Forelimb muscle (tissue), 1 donor: ENCODE data around the gene TYK2. TPM values are rescaled to one million over a fixed set of nuclear protein-coding genes. Genes with fewer than 3 reads are reported as not detected.
A peak's percentile ranks its signal among the peaks of the same experiment; 100 is the strongest.

Source experiments
- DNase-seq: peaks from one replicate; pipeline ENCODE4 v3.0.0-alpha.2; 2013; ENCODE audit warnings: low read depth
- polyA plus RNA-seq: library from polyadenylated mRNA; unstranded; fragments of 120-200 nt; gene quantifications from one replicate; pipeline ENCODE4 v1.2.1, GENCODE V29; 2013; ENCODE audit not compliant: insufficient read length

Gene TYK2
- polyA plus RNA-seq, 1 donor = 74.5 TPM

DNA sequence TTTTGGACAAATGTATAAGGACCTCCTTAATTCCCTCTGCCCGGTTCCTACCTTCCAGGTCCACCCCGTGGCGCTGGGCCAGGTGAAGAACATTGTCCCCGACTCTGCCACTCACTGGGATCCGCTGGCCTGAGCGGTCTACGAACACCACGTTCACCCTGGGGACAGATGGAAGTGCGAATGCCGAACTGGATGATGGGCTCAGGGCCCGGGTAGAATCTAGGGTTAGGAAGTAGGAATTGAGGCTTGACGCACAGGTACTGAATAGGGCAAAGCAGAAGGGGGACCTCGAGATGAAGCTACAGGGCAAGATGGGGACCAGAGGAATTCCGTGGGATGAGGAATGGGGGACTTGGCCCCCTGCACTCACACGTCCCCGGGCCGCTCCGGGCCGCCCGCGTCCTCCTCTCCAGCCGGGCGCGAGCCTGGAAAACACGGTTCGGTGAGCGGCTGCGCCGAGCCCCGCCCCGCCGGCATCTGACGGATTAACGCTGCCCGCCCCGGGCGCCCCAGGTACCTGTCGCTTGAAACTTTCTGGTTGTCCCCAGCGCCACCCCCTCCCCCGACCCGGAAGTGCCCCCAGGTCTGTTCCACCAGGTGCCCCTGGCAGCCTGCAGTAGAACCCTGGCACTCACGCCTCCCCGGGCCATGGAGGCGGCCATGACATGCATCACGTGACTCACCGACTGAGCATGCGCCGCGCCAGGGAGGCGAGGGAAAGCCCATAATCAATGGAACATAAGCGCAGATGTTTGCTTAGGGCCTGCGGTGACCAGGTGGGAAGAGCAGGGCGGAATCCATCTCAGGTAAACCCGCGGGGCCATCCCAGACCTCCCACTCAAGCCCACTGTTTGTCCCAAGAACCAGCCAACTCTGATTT is 64.8 kb downstream of the TYK2 start, which contains the start of gene FDX2:
FDX2 (minus strand) TSS at position 681 of the 880 bp plus-strand sequence; CDS start at position 662, 19 bp downstream.
- DNase-seq = peak; percentile 46

DNA sequence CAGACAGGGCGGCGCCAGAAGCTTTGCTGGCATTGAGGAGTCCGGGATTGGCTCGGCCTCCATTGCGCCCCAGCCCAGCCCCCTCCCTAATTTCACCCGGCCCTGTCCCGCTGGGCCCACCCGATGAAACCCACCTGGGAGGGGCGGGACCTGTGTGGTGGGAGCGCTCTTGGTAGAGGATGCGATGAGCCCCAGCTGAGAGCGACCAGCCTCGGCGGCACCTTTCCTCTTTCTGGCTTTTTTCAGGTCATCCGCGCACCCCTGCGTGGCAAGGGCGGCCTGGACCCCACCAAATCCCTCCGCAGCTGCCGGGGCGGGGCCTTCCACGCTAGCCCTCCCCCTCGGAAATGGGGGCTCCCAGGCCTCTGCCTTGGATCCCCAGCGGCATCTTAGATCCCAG is 70.9 kb downstream of the TYK2 start, which contains the start of gene ZGLP1:
ZGLP1 (minus strand) TSS at position 393 of the 400 bp plus-strand sequence.
- DNase-seq = no peak

GRCh38 chr19:10306327-10306726 is 74.0 kb downstream of the TYK2 start:
- no peak for DNase-seq

DNA sequence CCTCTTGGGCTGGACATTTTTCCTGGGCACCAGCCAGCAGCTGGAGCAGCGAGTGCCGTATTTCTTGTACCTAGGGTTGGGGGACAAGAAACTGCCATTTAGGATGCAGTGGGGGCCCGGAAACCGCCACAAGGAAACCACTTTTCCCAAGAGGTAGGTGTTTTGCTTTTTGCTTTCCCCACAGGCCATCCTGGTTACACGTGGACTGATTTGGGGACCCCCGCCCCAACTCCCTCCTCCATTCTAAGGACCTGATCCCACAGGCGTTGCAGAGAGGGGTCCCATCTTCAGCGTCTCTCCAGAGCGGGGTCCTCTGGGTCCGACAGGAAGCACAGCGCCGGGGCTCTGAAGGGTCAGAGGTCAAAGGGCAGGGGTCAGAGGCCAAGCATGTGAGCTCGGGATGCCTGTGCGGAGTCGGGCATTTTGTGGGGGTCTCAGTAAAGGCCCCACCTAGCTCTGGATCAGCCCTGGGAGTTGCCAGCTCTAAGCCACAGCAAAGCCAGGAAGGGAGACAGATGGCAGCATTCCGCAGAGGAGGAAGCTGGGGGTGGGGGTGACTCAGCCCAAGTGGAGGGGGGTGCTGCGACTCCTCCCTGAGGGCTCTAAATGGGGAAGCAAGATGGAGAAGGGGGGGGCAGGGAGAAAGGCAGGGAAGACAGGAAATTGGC is 75.1 kb downstream of the TYK2 start:
- no peak for DNase-seq

Other genes with a start within 250 kb of the TYK2 start
- gene DNMT1, start 185.6 kb downstream of the TYK2 start, polyA plus RNA-seq = 61.4 TPM
- 12.0 TPM for gene S1PR2, start 149.2 kb downstream of the TYK2 start, polyA plus RNA-seq
- 32.0 TPM for gene MRPL4, start 128.4 kb downstream of the TYK2 start, polyA plus RNA-seq
- gene ICAM1, start 109.5 kb downstream of the TYK2 start, polyA plus RNA-seq = 6.3 TPM
- 0.25 TPM for gene ICAM4, start 93.6 kb downstream of the TYK2 start, polyA plus RNA-seq
- gene ICAM5, start 90.6 kb downstream of the TYK2 start, polyA plus RNA-seq = 0.18 TPM
- 3.4 TPM for gene ZGLP1, start 70.8 kb downstream of the TYK2 start, polyA plus RNA-seq
- gene FDX2, start 64.6 kb downstream of the TYK2 start, polyA plus RNA-seq = 20.0 TPM
- 10.9 TPM for gene RAVER1, start 47.0 kb downstream of the TYK2 start, polyA plus RNA-seq
- gene ICAM3, start 40.9 kb downstream of the TYK2 start, polyA plus RNA-seq = 4.9 TPM
- 133 TPM for gene CDC37, start 23.0 kb upstream of the TYK2 start, polyA plus RNA-seq
- 3.3 TPM for gene PDE4A, start 40.0 kb upstream of the TYK2 start, polyA plus RNA-seq
- 66.1 TPM for gene KEAP1, start 122.8 kb upstream of the TYK2 start, polyA plus RNA-seq
- 1.1 TPM for gene S1PR5, start 136.9 kb upstream of the TYK2 start, polyA plus RNA-seq
- gene ATG4D, start 163.3 kb upstream of the TYK2 start, polyA plus RNA-seq = 22.7 TPM
- 22.0 TPM for gene KRI1, start 185.4 kb upstream of the TYK2 start, polyA plus RNA-seq
- gene CDKN2D, start 188.4 kb upstream of the TYK2 start, polyA plus RNA-seq = 15.1 TPM
- gene AP1M2, start 206.7 kb upstream of the TYK2 start, polyA plus RNA-seq = not detected
- 132 TPM for gene SLC44A2, start 245.0 kb upstream of the TYK2 start, polyA plus RNA-seq